KOPT-K1 (cell line): ENCODE data around the gene PANX3.

Experiments
- H3K27ac ChIP-seq: fragments of 200-600 bp; sonication (generic); 2 replicates; pipeline ENCODE4 v1.5.1; 2016; ENCODE audit warnings: antibody characterized with exemption, mild to moderate bottlenecking, low read depth, low read length; ENCODE audit not compliant: poor library complexity, severe bottlenecking
- H3K36me3 ChIP-seq: fragments of 200-600 bp; sonication (generic); 2 replicates; pipeline ENCODE4 v1.5.1; 2017; ENCODE audit warnings: antibody characterized with exemption, mild to moderate bottlenecking, low read length, moderate library complexity; ENCODE audit not compliant: insufficient read depth
- H3K9me3 ChIP-seq: fragments of 200-600 bp; sonication (generic); 2 replicates; pipeline ENCODE4 v1.5.1; 2017; ENCODE audit warnings: antibody characterized with exemption, low read length, mild to moderate bottlenecking; ENCODE audit not compliant: insufficient read depth, poor library complexity, severe bottlenecking

The PANX3 gene

GRCh38 chr11:124662106-124662505, 50.9 kb downstream of the PANX3 start:
- H3K36me3 ChIP-seq: no peaks in the 10 kb centered on the region
- H3K9me3 ChIP-seq: no peaks in the 10 kb centered on the region
- no peak overlapping the region for H3K27ac ChIP-seq

GRCh38 chr11:124663861-124664260, 52.6 kb downstream of the PANX3 start:
- Histone ChIP-seq H3K9me3 (no peaks in the 10 kb centered on the region), H3K36me3 (no peaks in the 10 kb centered on the region)

GRCh38 chr11:124667601-124668000, 56.4 kb downstream of the PANX3 start:
- no peaks in the 10 kb centered on the region for H3K9me3 ChIP-seq
- H3K27ac ChIP-seq: no peak overlapping the region
- no peaks in the 10 kb centered on the region for H3K36me3 ChIP-seq

More at GRCh38 chr11:124663861-124664260, 52.6 kb downstream of the PANX3 start:
- no peak overlapping the region for H3K27ac ChIP-seq

- no peak overlapping the region for H3K27ac ChIP-seq
- no peaks in the 10 kb centered on the region for H3K9me3 ChIP-seq
- H3K36me3 ChIP-seq: no peaks in the 10 kb centered on the region
Observed at GRCh38 chr11:124669193-124669592, 58.0 kb downstream of the PANX3 start.
